IgD-negative memory B cell (primary cell): ENCODE results near the gene COL9A1. TPM values are rescaled to one million over a fixed set of nuclear protein-coding genes. Genes with fewer than 3 reads are reported as not detected.

Experiments
- H3K27ac Mint-ChIP-seq, 3 donors: one replicate each; pipeline ENCODE4 v1.8.0; 2020 to 2022; ENCODE audit warnings: mild to moderate bottlenecking in 3 of 3, mixed read lengths in 3 of 3, moderate library complexity in 1 of 3
- H3K27me3 Mint-ChIP-seq: one replicate; pipeline ENCODE4 v1.8.0; 2021; ENCODE audit warnings: mixed read lengths
- H3K36me3 Mint-ChIP-seq: one replicate; pipeline ENCODE4 v1.8.0; 2020; ENCODE audit warnings: mild to moderate bottlenecking, mixed read lengths
- H3K4me1 Mint-ChIP-seq, 3 donors: one replicate each; pipeline ENCODE4 v1.8.0; 2020 to 2022; ENCODE audit warnings: mixed read lengths in 3 of 3, mild to moderate bottlenecking in 1 of 3
- H3K4me3 Mint-ChIP-seq, 4 donors: one replicate each; pipeline ENCODE4 v1.8.0; 2020 to 2022; ENCODE audit warnings: mild to moderate bottlenecking in 4 of 4, mixed read lengths in 4 of 4, moderate library complexity in 3 of 4
- H3K9me3 Mint-ChIP-seq, 3 donors: one replicate each; pipeline ENCODE4 v1.8.0; 2020 to 2021; ENCODE audit warnings: mixed read lengths in 3 of 3, mild to moderate bottlenecking in 1 of 3
- polyA plus RNA-seq: library from polyadenylated mRNA; unstranded; fragments of 300-500 nt; fragmentation: Illumina TruSeq; gene quantifications from one replicate; pipeline ENCODE4 v1.2.3, GENCODE V29; 2021

Gene COL9A1
- polyA plus RNA-seq, 1 donor from 2014 or later: not detected

DNA sequence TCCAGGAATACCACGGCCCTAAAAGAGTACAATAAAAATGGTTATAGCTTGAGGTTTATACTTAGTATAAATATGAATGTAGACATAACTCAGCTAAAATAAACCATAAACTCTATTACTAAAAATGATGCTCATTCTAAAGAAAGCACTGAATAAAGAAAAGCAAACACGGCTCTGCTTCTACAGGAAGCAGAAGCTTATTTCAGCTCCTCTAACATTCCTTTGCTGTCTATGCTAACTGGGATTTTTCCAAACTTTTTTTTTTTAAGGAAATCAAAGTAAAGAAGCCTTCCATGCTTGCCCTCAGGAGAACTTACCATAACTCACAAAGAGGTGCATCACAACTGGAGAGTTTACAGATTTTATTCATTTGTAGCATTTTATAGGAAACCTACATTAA is 30.8 kb downstream of the COL9A1 start:
- H3K36me3 Mint-ChIP-seq: no peaks in the 10 kb centered on the region
- H3K27me3 Mint-ChIP-seq: peaks cover 7% of the 10 kb centered on the region
- no peak overlapping the region for H3K27ac Mint-ChIP-seq
- peaks cover 0 to 3% (median 0%) of the 10 kb centered on the region in 3 donors for H3K4me1 Mint-ChIP-seq
- H3K4me3 Mint-ChIP-seq: no peak overlapping the region
- H3K9me3 Mint-ChIP-seq: peaks cover 0 to 3% (median 0%) of the 10 kb centered on the region in 3 donors

GRCh38 chr6:70270287-70271005 is 32.4 kb downstream of the COL9A1 start:
- H3K4me3 Mint-ChIP-seq: no peak overlapping the region
- H3K27me3 Mint-ChIP-seq: peaks cover 7% of the 10 kb centered on the region
- H3K36me3 Mint-ChIP-seq: no peaks in the 10 kb centered on the region
- H3K27ac Mint-ChIP-seq: no peak overlapping the region
- peaks cover 0 to 3% (median 0%) of the 10 kb centered on the region in 3 donors for H3K4me1 Mint-ChIP-seq
- H3K9me3 Mint-ChIP-seq: peaks cover 0 to 3% (median 0%) of the 10 kb centered on the region in 3 donors

DNA sequence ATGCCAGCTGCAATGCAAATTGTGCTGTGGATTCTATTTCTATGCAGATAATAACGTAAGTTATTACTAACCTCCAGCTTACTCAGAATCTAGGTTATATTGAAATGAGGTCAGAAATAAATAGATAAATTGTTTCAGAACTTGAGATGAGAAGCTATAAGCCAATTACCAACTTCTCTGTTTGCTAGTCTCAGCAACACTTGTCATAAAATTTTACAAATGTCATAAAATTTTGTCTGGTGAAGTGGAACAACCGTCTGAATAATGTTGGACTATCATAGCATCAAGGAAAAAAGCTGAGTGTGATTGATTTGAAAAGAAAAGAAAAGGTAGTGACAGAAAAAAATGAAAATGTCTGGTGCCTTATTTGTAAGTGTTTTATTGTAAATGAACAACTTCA is 36.7 kb downstream of the COL9A1 start:
- H3K27me3 Mint-ChIP-seq: peaks cover 6% of the 10 kb centered on the region
- H3K4me1 Mint-ChIP-seq: peaks cover 0 to 3% (median 0%) of the 10 kb centered on the region in 3 donors
- no peaks in the 10 kb centered on the region for H3K36me3 Mint-ChIP-seq
- no peaks in the 10 kb centered on the region for H3K9me3 Mint-ChIP-seq
- no peak overlapping the region for H3K4me3 Mint-ChIP-seq
- no peak overlapping the region for H3K27ac Mint-ChIP-seq

DNA sequence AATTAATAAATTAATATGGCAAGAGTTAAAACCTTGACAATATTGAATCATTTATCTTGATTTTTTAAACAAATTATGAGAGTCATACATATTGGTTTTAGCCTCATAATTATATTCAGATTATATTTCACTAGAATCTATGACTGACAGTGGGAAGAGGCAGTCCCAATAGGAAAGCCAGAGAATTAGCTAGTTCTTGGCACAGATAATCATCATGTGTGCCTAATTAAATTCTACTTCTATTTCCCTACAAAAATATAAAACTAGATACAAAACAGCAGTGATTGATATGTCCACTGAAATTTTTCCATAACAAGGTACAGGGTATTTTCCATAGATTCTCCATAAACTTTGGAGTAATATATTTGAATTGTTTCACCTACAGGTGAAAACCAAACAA is 38.6 kb downstream of the COL9A1 start:
- Mint-ChIP-seq H3K36me3 (no peaks in the 10 kb centered on the region), H3K4me1 (no peaks in the 10 kb centered on the region), H3K27ac (no peak overlapping the region), H3K4me3 (no peak overlapping the region), H3K9me3 (no peaks in the 10 kb centered on the region), H3K27me3 (peaks cover 4% of the 10 kb centered on the region)

- Mint-ChIP-seq H3K27ac (peak overlapping the region in 1 of 3 donors; percentile 15), H3K4me1 (no peaks in the 10 kb centered on the region), H3K36me3 (no peaks in the 10 kb centered on the region), H3K27me3 (no peaks in the 10 kb centered on the region), H3K4me3 (no peak overlapping the region), H3K9me3 (no peaks in the 10 kb centered on the region)
These were observed 44.4 kb downstream of the COL9A1 start for GRCh38 chr6:70258483-70258882.

DNA sequence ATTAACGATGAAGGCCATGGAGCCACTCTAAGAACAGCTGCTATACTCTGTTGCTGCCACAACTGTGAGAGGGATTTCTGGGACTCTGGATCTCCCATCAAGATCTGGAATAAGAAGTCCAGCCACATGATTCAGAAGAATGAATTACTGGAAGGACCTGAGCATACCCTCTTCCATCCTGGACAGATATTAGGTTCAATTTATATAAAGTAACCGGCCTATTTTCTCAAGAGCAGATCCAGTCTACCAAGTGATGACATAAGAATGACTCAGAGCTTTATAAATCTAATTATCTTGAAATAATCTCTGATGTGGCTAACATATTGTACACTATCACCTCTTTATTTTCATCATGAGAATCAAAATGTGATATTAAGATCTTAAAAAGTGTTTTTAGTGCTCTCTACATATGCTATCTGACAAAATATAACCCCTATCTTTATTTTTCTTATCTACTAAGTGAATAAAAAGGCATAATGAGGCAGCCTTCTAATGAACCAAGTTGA is 45.1 kb downstream of the COL9A1 start:
- no peaks in the 10 kb centered on the region for H3K36me3 Mint-ChIP-seq
- H3K27ac Mint-ChIP-seq: no peak overlapping the region
- no peak overlapping the region for H3K4me3 Mint-ChIP-seq
- no peaks in the 10 kb centered on the region for H3K9me3 Mint-ChIP-seq
- no peaks in the 10 kb centered on the region for H3K27me3 Mint-ChIP-seq
- no peaks in the 10 kb centered on the region for H3K4me1 Mint-ChIP-seq

DNA sequence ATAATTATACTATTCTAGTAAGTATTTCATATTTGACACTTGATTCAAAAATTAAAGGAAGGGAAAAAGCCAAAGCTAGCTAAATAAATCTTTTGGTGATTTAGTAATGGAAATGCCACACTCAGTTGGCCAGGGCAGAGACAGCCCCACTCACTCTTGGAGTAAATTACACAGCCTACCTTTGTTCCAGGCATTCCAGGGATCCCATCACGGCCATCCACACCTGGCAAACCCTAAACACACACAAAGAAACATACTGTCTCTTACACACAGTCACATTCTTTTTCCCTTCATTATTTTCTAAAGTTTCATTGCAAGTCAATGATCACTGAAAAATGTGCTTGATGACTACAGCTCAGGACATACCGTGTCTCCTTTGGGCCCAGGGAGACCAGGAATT is 48.1 kb downstream of the COL9A1 start:
- Mint-ChIP-seq H3K4me3 (no peak overlapping the region), H3K27me3 (no peaks in the 10 kb centered on the region), H3K9me3 (no peaks in the 10 kb centered on the region), H3K27ac (no peak overlapping the region), H3K4me1 (no peaks in the 10 kb centered on the region), H3K36me3 (no peaks in the 10 kb centered on the region)

DNA sequence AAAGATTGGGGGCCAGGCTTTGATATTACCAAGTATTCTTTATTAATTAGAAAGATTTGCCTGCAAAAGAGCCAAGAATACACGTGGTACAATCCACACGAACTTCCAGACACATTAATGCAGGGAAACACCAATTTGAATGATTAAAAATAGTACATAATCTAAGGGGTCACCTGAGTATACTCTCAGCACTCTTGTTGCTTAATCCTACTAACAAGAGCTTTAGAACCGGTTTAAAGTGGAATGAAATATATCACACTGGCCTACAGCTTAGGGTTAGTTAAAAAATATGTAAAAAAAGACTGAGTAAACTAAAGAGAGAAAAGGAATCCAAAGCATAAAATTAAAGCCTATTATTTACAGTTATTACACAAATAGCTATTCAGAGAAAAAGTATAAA is 49.0 kb downstream of the COL9A1 start:
- no peaks in the 10 kb centered on the region for H3K9me3 Mint-ChIP-seq
- no peaks in the 10 kb centered on the region for H3K36me3 Mint-ChIP-seq
- no peaks in the 10 kb centered on the region for H3K4me1 Mint-ChIP-seq
- H3K27ac Mint-ChIP-seq: no peak overlapping the region
- H3K27me3 Mint-ChIP-seq: no peaks in the 10 kb centered on the region
- no peak overlapping the region for H3K4me3 Mint-ChIP-seq

DNA sequence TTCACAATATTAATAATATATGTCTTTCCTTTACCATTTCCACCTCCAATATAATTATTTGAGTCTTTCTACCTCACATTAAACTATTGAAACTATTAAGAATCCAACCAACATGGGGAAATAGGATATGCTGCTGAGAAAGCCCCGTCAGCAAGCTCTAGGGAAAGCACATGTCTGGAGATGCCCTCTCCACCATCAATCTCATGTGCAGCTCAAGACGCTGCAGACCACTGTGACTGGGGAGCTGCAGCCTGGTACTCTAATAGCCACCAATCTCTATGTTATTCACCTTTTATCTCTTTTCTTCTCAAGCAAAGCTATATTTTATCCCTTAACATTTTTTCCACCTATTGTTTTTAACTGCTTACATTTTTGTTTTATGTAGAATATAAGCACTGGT is 50.3 kb downstream of the COL9A1 start:
- no peaks in the 10 kb centered on the region for H3K4me1 Mint-ChIP-seq
- H3K9me3 Mint-ChIP-seq: no peaks in the 10 kb centered on the region
- no peak overlapping the region for H3K27ac Mint-ChIP-seq
- no peaks in the 10 kb centered on the region for H3K27me3 Mint-ChIP-seq
- H3K4me3 Mint-ChIP-seq: no peak overlapping the region
- H3K36me3 Mint-ChIP-seq: no peaks in the 10 kb centered on the region

GRCh38 chr6:70246118-70246517 is 56.8 kb downstream of the COL9A1 start:
- Mint-ChIP-seq H3K9me3 (no peaks in the 10 kb centered on the region), H3K36me3 (no peaks in the 10 kb centered on the region), H3K4me3 (no peak overlapping the region), H3K4me1 (no peaks in the 10 kb centered on the region), H3K27ac (no peak overlapping the region), H3K27me3 (peaks cover 4% of the 10 kb centered on the region)

- Mint-ChIP-seq H3K27ac (no peak overlapping the region), H3K4me3 (no peak overlapping the region), H3K36me3 (no peaks in the 10 kb centered on the region), H3K9me3 (peaks cover 0 to 3% (median 0%) of the 10 kb centered on the region in 3 donors), H3K4me1 (no peaks in the 10 kb centered on the region), H3K27me3 (peaks cover 4% of the 10 kb centered on the region)
These were observed 60.9 kb downstream of the COL9A1 start for GRCh38 chr6:70241991-70242420.

DNA sequence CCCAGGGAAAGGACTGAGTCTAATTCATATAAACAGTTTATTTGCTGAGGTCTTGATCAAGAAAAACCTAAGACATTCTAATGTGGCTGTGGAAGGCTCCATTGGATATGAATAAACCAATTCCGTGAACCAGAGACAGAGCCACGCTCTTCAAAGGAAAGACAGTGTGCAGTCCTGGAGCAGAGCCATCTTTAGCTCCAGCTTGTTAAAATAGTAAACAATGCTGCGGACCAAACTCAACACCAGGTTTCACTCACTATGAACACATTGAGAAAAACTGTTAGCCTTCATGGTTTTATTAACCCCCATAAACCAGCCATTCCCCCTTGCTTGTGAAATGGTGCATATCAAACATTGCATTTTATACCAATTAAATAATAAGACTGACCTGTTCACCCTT is 61.9 kb downstream of the COL9A1 start:
- no peak overlapping the region for H3K4me3 Mint-ChIP-seq
- H3K36me3 Mint-ChIP-seq: no peaks in the 10 kb centered on the region
- peaks cover 4% of the 10 kb centered on the region for H3K27me3 Mint-ChIP-seq
- H3K4me1 Mint-ChIP-seq: no peaks in the 10 kb centered on the region
- H3K9me3 Mint-ChIP-seq: peaks cover 0 to 3% (median 0%) of the 10 kb centered on the region in 3 donors
- H3K27ac Mint-ChIP-seq: no peak overlapping the region

DNA sequence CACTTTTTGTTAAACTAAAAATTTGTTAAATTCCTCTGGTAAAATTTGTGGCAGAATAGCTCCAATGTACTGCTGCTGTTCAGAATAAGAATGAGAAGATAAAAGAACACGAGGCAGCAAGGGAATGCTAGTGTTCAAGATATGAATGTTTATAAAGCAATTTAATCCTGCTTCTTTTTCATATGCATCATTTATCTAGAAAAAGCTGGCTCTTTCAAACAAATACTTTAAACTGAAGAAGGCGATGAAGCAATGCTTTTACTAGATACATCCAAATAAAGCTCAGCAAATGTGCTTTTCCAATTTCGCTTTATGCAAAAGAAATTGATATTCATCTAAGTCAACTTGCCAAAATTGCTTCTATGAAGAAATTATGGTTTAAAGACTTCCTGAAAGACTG is 66.5 kb downstream of the COL9A1 start:
- Mint-ChIP-seq H3K4me1 (no peaks in the 10 kb centered on the region), H3K4me3 (no peak overlapping the region), H3K27me3 (peaks cover 2% of the 10 kb centered on the region), H3K27ac (no peak overlapping the region), H3K9me3 (peaks cover 0 to 3% (median 0%) of the 10 kb centered on the region in 3 donors), H3K36me3 (no peaks in the 10 kb centered on the region)

- Mint-ChIP-seq H3K27ac (no peak overlapping the region), H3K4me1 (no peaks in the 10 kb centered on the region), H3K36me3 (no peaks in the 10 kb centered on the region), H3K4me3 (no peak overlapping the region), H3K27me3 (peaks cover 2% of the 10 kb centered on the region), H3K9me3 (peaks cover 0 to 3% (median 0%) of the 10 kb centered on the region in 3 donors)
These were observed 68.2 kb downstream of the COL9A1 start for GRCh38 chr6:70234561-70235236.

- Mint-ChIP-seq H3K4me3 (no peak overlapping the region), H3K36me3 (no peaks in the 10 kb centered on the region), H3K4me1 (no peaks in the 10 kb centered on the region), H3K27ac (no peak overlapping the region), H3K27me3 (peaks cover 2% of the 10 kb centered on the region), H3K9me3 (no peaks in the 10 kb centered on the region)
These were observed 71.6 kb downstream of the COL9A1 start for GRCh38 chr6:70231311-70231710.

GRCh38 chr6:70225055-70225454 is 77.8 kb downstream of the COL9A1 start:
- H3K27ac Mint-ChIP-seq: no peak overlapping the region
- peaks cover 4% of the 10 kb centered on the region for H3K27me3 Mint-ChIP-seq
- H3K4me3 Mint-ChIP-seq: no peak overlapping the region
- peaks cover 2% of the 10 kb centered on the region for H3K36me3 Mint-ChIP-seq
- peaks cover 0 to 1% (median 0%) of the 10 kb centered on the region in 3 donors for H3K9me3 Mint-ChIP-seq
- peaks cover 4 to 6% (median 4%) of the 10 kb centered on the region in 3 donors for H3K4me1 Mint-ChIP-seq
